Activated effector memory CD4-positive, alpha-beta T cell treated with Interleukin-2 at 50 U/mL for 16 hours (primary cell): ENCODE measurements around the gene PIP4K2C.
"Not testable (repeated sequence)": the region's sequence is repeated elsewhere in the genome, so short reads cannot be mapped to it uniquely, and the experiment has no call there.

ENCODE experiments used
- DNase-seq: peaks from one replicate; pipeline ENCODE4 v3.0.0-alpha.2; 2020

PIP4K2C gene

GRCh38 chr12:57586128-57586527 lies 4.9 kb upstream of the PIP4K2C start:
- no peak for DNase-seq

GRCh38 chr12:57586832-57587429 lies 4.1 kb upstream of the PIP4K2C start:
- DNase-seq = no peak

GRCh38 chr12:57588951-57589610 lies 1.9 kb upstream of the PIP4K2C start:
- not testable (repeated sequence) for DNase-seq

GRCh38 chr12:57590479-57590863 lies 521 bp upstream of the PIP4K2C start:
- DNase-seq = no peak

GRCh38 chr12:57591782-57592325 lies 862 bp downstream of the PIP4K2C start:
- no peak for DNase-seq

GRCh38 chr12:57592551-57593165 lies 1.7 kb downstream of the PIP4K2C start:
- no peak for DNase-seq

- DNase-seq = no peak
Measured at GRCh38 chr12:57593187-57593586, 2.2 kb downstream of the PIP4K2C start.

- no peak for DNase-seq
Measured at GRCh38 chr12:57600395-57600794, 9.4 kb downstream of the PIP4K2C start.

GRCh38 chr12:57602544-57602943 lies 11.6 kb downstream of the PIP4K2C start:
- DNase-seq = no peak

- no peak for DNase-seq
Measured at GRCh38 chr12:57603324-57603723, 12.3 kb downstream of the PIP4K2C start.

- DNase-seq = no peak
Measured at GRCh38 chr12:57603815-57604453, 12.9 kb downstream of the PIP4K2C start.

GRCh38 chr12:57604454-57604991 lies 13.5 kb downstream of the PIP4K2C start, which contains the start of gene DTX3:
Gene DTX3 (plus strand): TSS chr12:57604824. CDS start chr12:57606518, 1,694 bp downstream.
- DNase-seq = peak; percentile 15

GRCh38 chr12:57604992-57605810 lies 14.2 kb downstream of the PIP4K2C start:
- no peak for DNase-seq

- no peak for DNase-seq
Measured at GRCh38 chr12:57605811-57606311, 14.9 kb downstream of the PIP4K2C start.

GRCh38 chr12:57606399-57606798 lies 15.4 kb downstream of the PIP4K2C start:
- DNase-seq = no peak

GRCh38 chr12:57606821-57607220 lies 15.8 kb downstream of the PIP4K2C start:
- DNase-seq = no peak

- DNase-seq = no peak
Measured at GRCh38 chr12:57607958-57608663, 17.1 kb downstream of the PIP4K2C start.

GRCh38 chr12:57609101-57609780 lies 18.2 kb downstream of the PIP4K2C start:
- DNase-seq = no peak

- no peak for DNase-seq
Measured at GRCh38 chr12:57609781-57610553, 19.0 kb downstream of the PIP4K2C start.

GRCh38 chr12:57610554-57611107 lies 19.6 kb downstream of the PIP4K2C start:
- DNase-seq = no peak
